ENCODE results near the gene DCAF12.
"Not testable (repeated sequence)": the region's sequence is repeated elsewhere in the genome, so short reads cannot be mapped to it uniquely, and the experiment has no call there.

The DCAF12 gene
- 24.9 to 81.2 (median 50.2) reads per million in 3 experiments for total RNA-seq

GRCh38 chr9:34126207-34127034, at the start of gene DCAF12:
Gene DCAF12, minus strand, starts transcription at chr9:34126698. Its CDS starts 267 bp downstream, at chr9:34126431.
- peak; percentile 89 for DNase-seq

- DNase-seq, result no peak
These were observed 49.6 kb upstream of the DCAF12 start for GRCh38 chr9:34176089-34176488.

GRCh38 chr9:34171753-34172535, 45.4 kb upstream of the DCAF12 start:
- peak; percentile 55 for DNase-seq

GRCh38 chr9:34170237-34170991, 43.9 kb upstream of the DCAF12 start:
- DNase-seq, result no peak

GRCh38 chr9:34169125-34169524, 42.6 kb upstream of the DCAF12 start:
- DNase-seq, result no peak

- DNase-seq, result no peak
These were observed 36.9 kb upstream of the DCAF12 start for GRCh38 chr9:34163434-34163833.

GRCh38 chr9:34158362-34158869, 31.9 kb upstream of the DCAF12 start:
- DNase-seq, result no peak

GRCh38 chr9:34157898-34158297, 31.4 kb upstream of the DCAF12 start:
- no peak for DNase-seq

GRCh38 chr9:34157318-34157717, 30.8 kb upstream of the DCAF12 start:
- no peak for DNase-seq

GRCh38 chr9:34154057-34154456, 27.6 kb upstream of the DCAF12 start:
- no peak for DNase-seq

GRCh38 chr9:34151398-34151797, 24.9 kb upstream of the DCAF12 start:
- no peak for DNase-seq

- DNase-seq, result no peak
These were observed 18.7 kb upstream of the DCAF12 start for GRCh38 chr9:34145165-34145564.

- DNase-seq, result no peak
These were observed 16.6 kb upstream of the DCAF12 start for GRCh38 chr9:34143116-34143515.

- no peak for DNase-seq
These were observed 14.4 kb upstream of the DCAF12 start for GRCh38 chr9:34140853-34141252.

GRCh38 chr9:34139477-34140146, 13.1 kb upstream of the DCAF12 start:
- no peak for DNase-seq

- DNase-seq, result not testable (repeated sequence)
These were observed 12.1 kb upstream of the DCAF12 start for GRCh38 chr9:34138644-34139043.

GRCh38 chr9:34134521-34134920, 8.0 kb upstream of the DCAF12 start:
- no peak for DNase-seq

- DNase-seq, result no peak
These were observed 7.0 kb upstream of the DCAF12 start for GRCh38 chr9:34133436-34133949.

GRCh38 chr9:34131571-34131970, 5.1 kb upstream of the DCAF12 start:
- DNase-seq, result no peak

- no peak for DNase-seq
These were observed 794 bp upstream of the DCAF12 start for GRCh38 chr9:34127035-34127948.

- no peak for DNase-seq
These were observed 754 bp downstream of the DCAF12 start for GRCh38 chr9:34125681-34126206.

Measured in central memory CD4-positive, alpha-beta T cell (primary cell).